HL-60 (cell line): ENCODE results near the gene SELENOO.
A peak's percentile ranks its signal among the peaks of the same experiment; 100 is the strongest.

Source experiments
- CTCF ChIP-seq: IDR thresholded peaks from one replicate; pipeline ENCODE4 v1.5.1; 2011; ENCODE audit warnings: low read length, control low read depth, inconsistent platforms; ENCODE audit not compliant: insufficient read depth
- GABPA ChIP-seq: IDR thresholded peaks from 2 replicates; pipeline ENCODE4 v1.6.1; 2012; ENCODE audit warnings: low read depth
- POLR2AphosphoS5 ChIP-seq: IDR thresholded peaks from 2 replicates; pipeline ENCODE4 v1.6.1; 2012; ENCODE audit warnings: low read depth
- REST ChIP-seq: IDR thresholded peaks from 2 replicates; pipeline ENCODE4 v1.6.1; 2012; ENCODE audit warnings: low read depth; ENCODE audit not compliant: insufficient replicate concordance
- SPI1 ChIP-seq: IDR thresholded peaks from 2 replicates; pipeline ENCODE4 v1.6.1; 2012; ENCODE audit warnings: low read depth, mild to moderate bottlenecking, borderline replicate concordance

GRCh38 chr22:50209893-50210292, 9.1 kb downstream of the SELENOO start:
- TF ChIP-seq CTCF (peak; percentile 92), SPI1 (no peak), POLR2AphosphoS5 (no peak), REST (no peak), GABPA (no peak)
